ENCODE data around the gene SF1.

Gene SF1

DNA sequence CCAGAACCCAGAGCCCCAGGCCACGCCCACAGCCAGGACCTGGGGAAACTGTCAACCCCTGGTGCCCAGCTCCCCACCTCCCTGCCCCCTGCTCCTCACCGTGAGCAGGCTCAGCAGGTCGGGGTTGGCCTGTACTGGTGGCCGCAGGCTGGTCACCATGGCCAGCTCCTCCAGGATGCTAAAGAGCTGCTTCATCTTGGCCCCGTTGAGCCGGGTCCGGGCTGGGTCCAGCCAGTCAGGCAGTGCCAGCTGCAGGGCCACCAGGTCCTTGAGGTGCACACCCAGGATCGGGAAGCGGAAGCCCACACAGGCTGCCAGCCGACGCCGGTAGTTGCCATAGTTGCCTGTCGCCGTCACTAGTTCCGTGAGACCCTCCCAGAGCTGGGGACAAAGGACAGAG lies 41.7 kb downstream of the SF1 start:
- no peak overlapping the region for H3K27ac ChIP-seq (ENCODE audit: low read depth, low read length)

DNA sequence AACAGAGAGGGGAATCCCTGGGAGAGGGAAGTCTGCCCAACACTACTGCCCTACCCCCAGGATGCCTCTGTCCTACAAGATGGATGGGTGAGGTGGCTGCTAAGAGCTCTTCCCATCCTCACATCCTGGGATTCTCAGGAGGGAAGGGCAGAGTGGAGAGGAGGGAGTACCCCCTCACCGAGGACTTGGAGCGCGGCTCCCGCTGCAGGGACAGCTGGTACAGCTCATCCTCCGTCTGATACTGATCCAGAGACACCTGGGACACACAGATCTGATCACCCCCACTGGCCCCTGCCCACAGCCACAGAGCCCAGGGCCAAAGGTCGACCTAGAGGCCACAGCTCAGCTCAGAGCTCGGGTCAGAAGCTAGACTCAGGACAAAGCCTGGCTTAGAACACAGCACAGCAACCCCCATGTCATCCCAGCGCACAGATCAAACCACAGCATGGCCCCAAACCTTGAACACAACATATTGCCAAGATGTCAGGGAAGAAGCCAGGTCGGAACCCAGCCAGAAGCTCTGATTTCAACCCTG lies 42.5 kb downstream of the SF1 start:
- no peak overlapping the region for H3K9ac ChIP-seq (ENCODE audit: low read length)
- no peak overlapping the region for H3K27ac ChIP-seq (ENCODE audit: low read depth, low read length)
- no peaks in the 10 kb centered on the region for H3K4me1 ChIP-seq (ENCODE audit: insufficient read depth, low read length)
- H3K9me3 ChIP-seq (ENCODE audit: low read length), result no peaks in the 10 kb centered on the region
- H3K36me3 ChIP-seq (ENCODE audit: insufficient read depth, low read length), result peaks cover 39% of the 10 kb centered on the region
- no peaks in the 10 kb centered on the region for H3K27me3 ChIP-seq (ENCODE audit: control insufficient read depth in 1 of 2, insufficient read depth in 2 of 2, low read length in 2 of 2)
- H3K4me3 ChIP-seq (ENCODE audit: low read depth in 1 of 2, low read length in 2 of 2), result no peak overlapping the region

More for the DNA sequence above, 41.7 kb downstream of the SF1 start:
- Histone ChIP-seq H3K36me3 (ENCODE audit: insufficient read depth, low read length) (peaks cover 36% of the 10 kb centered on the region), H3K4me3 (ENCODE audit: low read depth in 1 of 2, low read length in 2 of 2) (no peak overlapping the region), H3K9ac (ENCODE audit: low read length) (no peak overlapping the region), H3K4me1 (ENCODE audit: insufficient read depth, low read length) (peaks cover 4% of the 10 kb centered on the region), H3K27me3 (ENCODE audit: control insufficient read depth in 1 of 2, insufficient read depth in 2 of 2, low read length in 2 of 2) (no peaks in the 10 kb centered on the region), H3K9me3 (ENCODE audit: low read length) (no peaks in the 10 kb centered on the region)

DNA sequence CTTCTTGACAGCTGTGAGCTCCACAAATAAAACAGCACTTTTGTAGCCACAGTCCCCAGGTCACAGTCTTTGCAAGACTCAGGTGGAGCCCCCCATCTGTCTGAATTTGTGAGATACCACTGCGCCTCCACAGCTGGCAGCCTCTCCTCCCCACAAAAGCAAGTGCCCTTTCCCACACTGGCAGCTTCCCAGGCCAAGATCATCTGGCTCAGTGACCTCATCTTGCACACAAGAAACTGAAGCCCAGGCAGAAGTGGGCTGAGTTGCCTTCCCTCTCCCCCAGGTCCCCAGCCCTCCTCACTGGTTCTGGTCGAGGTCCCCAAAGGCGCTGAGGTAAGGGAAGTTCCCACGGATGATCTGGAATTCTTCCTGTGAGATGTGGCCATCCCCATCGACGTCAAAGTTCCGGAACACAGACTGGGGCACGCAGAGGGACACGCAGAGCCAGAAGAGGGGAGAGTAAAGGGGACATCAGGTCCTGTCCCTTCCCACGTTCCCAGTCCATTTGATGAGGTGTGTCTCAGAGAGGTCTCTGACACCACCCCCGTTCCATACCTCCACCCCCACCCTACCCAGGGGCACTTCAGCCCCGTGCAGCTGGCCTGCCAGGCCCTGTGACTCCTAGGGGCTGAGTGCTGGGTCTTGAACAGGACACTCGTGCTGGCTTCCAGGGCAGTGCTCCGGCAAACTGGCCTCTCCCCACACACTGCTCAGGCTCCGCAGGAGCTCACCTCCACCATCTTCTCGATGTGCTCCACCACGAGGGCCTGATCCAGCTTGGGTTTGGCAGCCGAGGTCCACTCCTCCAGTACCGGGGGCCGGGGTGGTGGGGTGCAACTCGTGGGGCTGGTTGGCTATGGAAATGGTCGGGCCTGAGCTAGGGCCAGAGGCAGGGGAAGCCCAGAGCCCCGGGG lies 43.3 kb downstream of the SF1 start:
- no peaks in the 10 kb centered on the region for H3K4me1 ChIP-seq (ENCODE audit: insufficient read depth, low read length)
- H3K36me3 ChIP-seq (ENCODE audit: insufficient read depth, low read length), result peaks cover 44% of the 10 kb centered on the region
- no peaks in the 10 kb centered on the region for H3K9me3 ChIP-seq (ENCODE audit: low read length)
- no peak overlapping the region for H3K9ac ChIP-seq (ENCODE audit: low read length)
- H3K27ac ChIP-seq (ENCODE audit: low read depth, low read length), result no peak overlapping the region
- H3K27me3 ChIP-seq (ENCODE audit: control insufficient read depth in 1 of 2, insufficient read depth in 2 of 2, low read length in 2 of 2), result no peaks in the 10 kb centered on the region
- H3K4me3 ChIP-seq (ENCODE audit: low read depth in 1 of 2, low read length in 2 of 2), result no peak overlapping the region

DNA sequence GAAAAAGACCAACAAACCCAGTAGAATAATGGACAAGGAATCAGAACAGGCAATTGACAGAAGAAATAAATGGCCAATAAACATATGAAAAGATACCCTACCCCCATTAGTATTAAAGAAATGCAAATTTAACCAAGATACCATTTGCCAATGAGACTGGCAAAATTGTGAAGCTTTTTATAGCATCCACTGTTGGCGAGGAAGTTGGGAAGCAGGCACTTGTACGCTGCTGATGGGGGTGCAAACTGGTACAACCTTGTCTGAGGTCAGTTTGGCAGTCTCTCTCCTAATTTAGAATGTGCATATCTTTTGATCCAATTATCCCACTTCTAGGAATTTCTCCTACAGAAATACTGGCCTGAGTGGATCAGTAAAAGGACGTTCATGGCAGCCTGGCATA lies 46.7 kb downstream of the SF1 start:
- no peak overlapping the region for H3K9ac ChIP-seq (ENCODE audit: low read length)
- H3K9me3 ChIP-seq (ENCODE audit: low read length), result no peaks in the 10 kb centered on the region
- peaks cover 41% of the 10 kb centered on the region for H3K36me3 ChIP-seq (ENCODE audit: insufficient read depth, low read length)
- no peaks in the 10 kb centered on the region for H3K27me3 ChIP-seq (ENCODE audit: control insufficient read depth in 1 of 2, insufficient read depth in 2 of 2, low read length in 2 of 2)
- H3K4me3 ChIP-seq (ENCODE audit: low read depth in 1 of 2, low read length in 2 of 2), result no peak overlapping the region
- H3K4me1 ChIP-seq (ENCODE audit: insufficient read depth, low read length), result no peaks in the 10 kb centered on the region
- no peak overlapping the region for H3K27ac ChIP-seq (ENCODE audit: low read depth, low read length)

DNA sequence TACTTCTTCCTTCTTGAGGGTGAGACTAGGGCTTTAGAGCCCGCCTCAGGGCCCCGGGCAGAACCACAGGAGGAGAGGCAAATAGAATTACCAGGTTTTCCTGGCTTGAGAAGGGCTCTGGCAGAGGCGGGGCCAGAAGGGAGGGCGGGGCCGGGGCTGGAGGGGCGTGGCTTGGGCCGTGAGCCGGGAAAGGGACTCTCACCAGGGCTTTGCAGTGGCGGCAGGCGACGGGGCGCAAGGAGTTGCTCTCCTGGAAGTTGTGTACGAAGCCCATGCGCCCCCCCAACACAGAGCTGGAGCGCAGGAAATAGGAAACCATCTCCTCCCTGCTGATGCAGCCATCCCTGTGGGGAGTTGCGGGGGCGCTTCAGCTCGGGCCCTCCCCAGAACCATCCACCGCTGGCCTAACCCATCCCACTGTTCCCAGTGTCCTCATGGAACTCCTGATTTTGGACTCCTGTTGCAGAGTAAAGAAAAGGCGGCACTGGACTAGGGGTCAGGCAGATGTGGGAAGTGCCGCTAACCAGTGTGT lies 48.4 kb downstream of the SF1 start:
- Histone ChIP-seq H3K4me1 (ENCODE audit: insufficient read depth, low read length) (no peaks in the 10 kb centered on the region), H3K27ac (ENCODE audit: low read depth, low read length) (no peak overlapping the region), H3K9ac (ENCODE audit: low read length) (no peak overlapping the region), H3K4me3 (ENCODE audit: low read depth in 1 of 2, low read length in 2 of 2) (no peak overlapping the region), H3K27me3 (ENCODE audit: control insufficient read depth in 1 of 2, insufficient read depth in 2 of 2, low read length in 2 of 2) (no peaks in the 10 kb centered on the region), H3K9me3 (ENCODE audit: low read length) (no peaks in the 10 kb centered on the region), H3K36me3 (ENCODE audit: insufficient read depth, low read length) (peaks cover 24% of the 10 kb centered on the region)

DNA sequence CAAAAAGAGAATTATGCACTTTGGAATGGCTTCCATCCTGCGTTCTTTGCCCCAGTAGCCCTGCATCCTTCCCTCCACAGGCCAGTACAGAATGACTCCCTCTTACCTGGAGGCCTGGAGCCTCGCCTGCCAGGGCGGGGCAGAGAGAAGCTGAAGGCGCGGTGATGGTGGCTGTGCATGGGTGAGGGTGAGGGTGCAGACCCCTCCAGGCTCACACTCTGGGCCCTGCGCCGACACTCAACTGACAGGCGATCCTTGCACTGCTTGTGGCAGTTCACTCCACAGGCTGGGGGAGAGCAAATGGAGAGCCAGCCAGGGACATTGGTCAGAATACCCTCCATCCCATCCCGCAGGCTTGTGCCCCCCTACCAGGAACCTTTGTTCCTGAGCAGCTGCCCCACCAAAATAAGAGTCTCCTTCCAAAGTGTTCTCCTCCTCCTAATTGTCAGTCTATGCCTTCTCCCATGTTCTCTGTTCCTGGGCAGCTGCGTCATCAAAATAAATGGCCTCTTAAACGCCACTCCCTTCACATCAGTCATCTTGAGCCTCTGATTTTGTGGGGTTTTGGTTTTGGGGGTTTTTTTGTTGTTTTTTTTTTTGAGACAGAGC lies 49.5 kb downstream of the SF1 start:
- Histone ChIP-seq H3K27me3 (ENCODE audit: control insufficient read depth in 1 of 2, insufficient read depth in 2 of 2, low read length in 2 of 2) (no peaks in the 10 kb centered on the region), H3K36me3 (ENCODE audit: insufficient read depth, low read length) (peaks cover 17% of the 10 kb centered on the region), H3K9me3 (ENCODE audit: low read length) (no peaks in the 10 kb centered on the region), H3K4me3 (ENCODE audit: low read depth in 1 of 2, low read length in 2 of 2) (no peak overlapping the region), H3K9ac (ENCODE audit: low read length) (no peak overlapping the region), H3K27ac (ENCODE audit: low read depth, low read length) (no peak overlapping the region), H3K4me1 (ENCODE audit: insufficient read depth, low read length) (no peaks in the 10 kb centered on the region)

- Histone ChIP-seq H3K27me3 (ENCODE audit: control insufficient read depth in 1 of 2, insufficient read depth in 2 of 2, low read length in 2 of 2) (peaks cover 0 to 5% of the 10 kb centered on the region in 2 donors), H3K27ac (ENCODE audit: low read depth, low read length) (no peak overlapping the region), H3K4me3 (ENCODE audit: low read depth in 1 of 2, low read length in 2 of 2) (no peak overlapping the region), H3K4me1 (ENCODE audit: insufficient read depth, low read length) (no peaks in the 10 kb centered on the region), H3K9me3 (ENCODE audit: low read length) (no peaks in the 10 kb centered on the region), H3K9ac (ENCODE audit: low read length) (no peak overlapping the region), H3K36me3 (ENCODE audit: insufficient read depth, low read length) (peaks cover 16% of the 10 kb centered on the region)
Measured at GRCh38 chr11:64726867-64727530, 51.3 kb downstream of the SF1 start.

DNA sequence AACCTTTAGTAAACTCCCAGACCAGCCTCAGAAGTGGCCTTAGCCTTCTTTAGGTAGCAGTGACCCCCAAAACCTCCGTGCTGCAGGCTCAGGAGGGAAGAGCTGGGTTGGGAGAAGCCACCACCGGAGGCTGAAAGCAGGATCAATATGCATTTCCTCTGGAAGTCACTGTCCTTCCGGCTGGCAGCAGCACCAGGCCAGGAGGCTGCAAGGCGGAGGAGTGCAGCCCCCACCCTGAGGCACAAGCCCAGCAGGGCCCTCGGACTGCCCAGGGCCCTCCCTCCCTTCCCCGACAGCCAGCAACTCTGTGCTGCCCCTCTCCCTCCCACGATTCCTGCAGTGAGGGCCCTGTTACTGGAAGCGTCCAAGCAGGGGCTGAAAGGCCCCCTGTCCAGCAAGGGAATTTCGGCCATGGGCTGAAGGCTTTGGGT lies 52.1 kb downstream of the SF1 start:
- Histone ChIP-seq H3K27me3 (ENCODE audit: control insufficient read depth in 1 of 2, insufficient read depth in 2 of 2, low read length in 2 of 2) (peaks cover 0 to 13% of the 10 kb centered on the region in 2 donors), H3K36me3 (ENCODE audit: insufficient read depth, low read length) (peaks cover 11% of the 10 kb centered on the region), H3K27ac (ENCODE audit: low read depth, low read length) (no peak overlapping the region), H3K9ac (ENCODE audit: low read length) (no peak overlapping the region), H3K4me3 (ENCODE audit: low read depth in 1 of 2, low read length in 2 of 2) (no peak overlapping the region), H3K9me3 (ENCODE audit: low read length) (no peaks in the 10 kb centered on the region), H3K4me1 (ENCODE audit: insufficient read depth, low read length) (no peaks in the 10 kb centered on the region)

DNA sequence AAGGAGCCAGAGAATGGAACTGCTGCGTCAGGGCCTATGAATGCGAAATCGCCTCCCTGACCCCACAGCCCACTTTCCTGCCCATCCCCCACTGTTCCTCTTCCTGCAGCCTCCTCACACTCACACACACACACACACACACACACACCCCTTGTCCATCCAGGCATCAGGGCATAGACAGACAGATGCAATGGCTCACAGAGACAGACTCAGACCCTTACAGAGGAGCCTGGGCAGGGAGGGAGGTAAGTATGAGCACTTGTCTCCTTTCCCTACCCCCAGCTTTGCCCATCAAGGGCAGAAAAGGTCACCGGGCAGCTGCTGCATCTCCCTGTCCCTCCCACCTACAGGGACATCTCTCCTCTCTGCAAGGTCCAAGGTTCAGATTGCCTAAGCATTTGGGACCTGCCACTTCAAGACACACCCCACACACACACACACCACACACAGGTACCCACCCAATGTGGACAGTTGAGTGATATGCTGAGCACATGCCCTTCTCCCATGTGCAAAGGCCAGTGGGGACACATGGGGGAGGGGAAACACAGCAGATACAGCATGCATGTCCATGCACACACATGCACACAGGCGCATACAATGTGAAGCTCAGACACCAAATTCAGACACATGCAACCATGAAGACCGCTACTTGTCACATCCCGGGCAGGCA lies 53.3 kb downstream of the SF1 start:
- Histone ChIP-seq H3K36me3 (ENCODE audit: insufficient read depth, low read length) (peaks cover 5% of the 10 kb centered on the region), H3K4me3 (ENCODE audit: low read depth in 1 of 2, low read length in 2 of 2) (no peak overlapping the region), H3K27me3 (ENCODE audit: control insufficient read depth in 1 of 2, insufficient read depth in 2 of 2, low read length in 2 of 2) (peaks cover 0 to 25% of the 10 kb centered on the region in 2 donors), H3K9me3 (ENCODE audit: low read length) (no peaks in the 10 kb centered on the region), H3K9ac (ENCODE audit: low read length) (no peak overlapping the region), H3K27ac (ENCODE audit: low read depth, low read length) (no peak overlapping the region), H3K4me1 (ENCODE audit: insufficient read depth, low read length) (no peaks in the 10 kb centered on the region)

DNA sequence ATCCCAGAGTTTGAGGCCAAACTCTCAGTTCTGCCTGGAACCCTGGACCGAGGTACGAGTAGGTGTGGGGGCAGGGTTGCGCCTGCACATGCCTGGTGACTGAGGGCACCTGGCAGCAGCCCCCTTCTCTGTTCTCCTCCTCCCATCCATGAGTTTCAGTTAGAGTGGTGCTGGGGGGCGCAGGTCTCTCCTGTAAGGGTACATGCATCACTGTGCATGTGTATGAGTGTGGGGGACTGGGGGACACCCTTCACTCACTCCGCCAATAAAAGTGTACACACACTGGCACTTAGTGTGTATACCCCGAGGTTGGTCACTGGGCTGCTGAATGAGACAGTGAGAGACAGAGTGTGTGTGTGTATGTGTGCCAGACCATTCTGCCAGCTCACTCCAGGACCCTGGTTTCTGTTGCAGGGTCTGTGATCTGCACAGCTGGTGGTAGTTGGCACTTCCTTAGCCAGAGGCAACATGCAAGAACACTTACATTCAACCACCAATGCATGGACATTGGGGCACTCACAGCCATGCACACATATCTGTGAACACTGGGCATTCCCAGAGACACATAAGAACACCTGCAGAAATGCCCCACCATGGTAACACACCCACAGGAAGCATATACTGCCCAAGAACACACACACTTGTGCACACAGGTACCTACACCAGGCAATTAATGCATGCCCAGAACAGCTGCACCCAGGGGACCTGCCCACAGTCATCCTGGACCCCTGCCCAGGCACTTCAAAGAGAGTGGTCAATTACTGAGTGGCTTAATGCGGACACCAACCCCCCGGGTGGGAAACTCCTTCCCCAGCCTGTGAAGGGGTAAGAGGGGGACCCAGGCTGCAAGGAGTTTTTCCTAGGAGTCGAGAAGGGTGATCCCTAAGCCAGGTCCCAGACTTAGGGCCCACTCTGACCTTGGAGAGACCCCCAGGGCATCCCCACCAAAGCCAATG lies 54.2 kb downstream of the SF1 start:
- no peaks in the 10 kb centered on the region for H3K9me3 ChIP-seq (ENCODE audit: low read length)
- H3K27me3 ChIP-seq (ENCODE audit: control insufficient read depth in 1 of 2, insufficient read depth in 2 of 2, low read length in 2 of 2), result peaks cover under 1 to 26% of the 10 kb centered on the region in 2 donors
- H3K36me3 ChIP-seq (ENCODE audit: insufficient read depth, low read length), result peaks cover 5% of the 10 kb centered on the region
- no peak overlapping the region for H3K4me3 ChIP-seq (ENCODE audit: low read depth in 1 of 2, low read length in 2 of 2)
- no peak overlapping the region for H3K27ac ChIP-seq (ENCODE audit: low read depth, low read length)
- H3K4me1 ChIP-seq (ENCODE audit: insufficient read depth, low read length), result no peaks in the 10 kb centered on the region
- H3K9ac ChIP-seq (ENCODE audit: low read length), result no peak overlapping the region
